ENCODE data around the gene SLC27A2.

- TF ChIP-seq CTCF (IDR thresholded peaks at IDR 0.05) (no peak), EZH2 (IDR thresholded peaks at IDR 0.05) (no peak), EZH2phosphoT487 (IDR thresholded peaks at IDR 0.05) (no peak)
These were observed 83.6 kb downstream of the SLC27A2 start, which contains the start of gene HDC for GRCh38 chr15:50265620-50266019.

All from neural progenitor cell (in vitro differentiated cells).